Dermis microvascular lymphatic vessel endothelial cell (primary cell): ENCODE data around the gene KCNK17. TPM values are rescaled to one million over a fixed set of nuclear protein-coding genes. Genes with fewer than 3 reads are reported as not detected.

Experiments used
- DNase-seq, 2 donors: peaks; one replicate each; pipeline versions ENCODE4 v3.0.0 to v3.0.0-alpha.2; 2010; ENCODE audit warnings: low read depth in 2 of 2
- total RNA-seq: library from RNA; depleted of rRNA; stranded (reverse); fragments of >200 nt; gene quantifications from 2 replicates; pipeline ENCODE4 v1.2.1, GENCODE V29; 2014

KCNK17 gene
- total RNA-seq, 1 donor from 2014 or later, result not detected

- DNase-seq, result no peak
Observed at GRCh38 chr6:39268721-39269120, 45.5 kb downstream of the KCNK17 start.

- no peak for DNase-seq
Observed at GRCh38 chr6:39268171-39268570, 46.0 kb downstream of the KCNK17 start.

GRCh38 chr6:39266782-39267355 is 47.4 kb downstream of the KCNK17 start:
- no peak for DNase-seq

- DNase-seq, result no peak
Observed at GRCh38 chr6:39266375-39266774, 47.8 kb downstream of the KCNK17 start.

- DNase-seq, result no peak
Observed at GRCh38 chr6:39263303-39264037, 50.7 kb downstream of the KCNK17 start.

- no peak for DNase-seq
Observed at GRCh38 chr6:39261751-39262150, 52.5 kb downstream of the KCNK17 start.

GRCh38 chr6:39260953-39261352 is 53.3 kb downstream of the KCNK17 start:
- DNase-seq, result no peak

- no peak for DNase-seq
Observed at GRCh38 chr6:39260456-39260855, 53.8 kb downstream of the KCNK17 start.

GRCh38 chr6:39256294-39256940 is 57.8 kb downstream of the KCNK17 start:
- no peak for DNase-seq

GRCh38 chr6:39254999-39255535 is 59.2 kb downstream of the KCNK17 start:
- no peak for DNase-seq

- no peak for DNase-seq
Observed at GRCh38 chr6:39251406-39251805, 62.8 kb downstream of the KCNK17 start.

GRCh38 chr6:39250507-39250906 is 63.7 kb downstream of the KCNK17 start:
- no peak for DNase-seq

- no peak for DNase-seq
Observed at GRCh38 chr6:39249278-39249677, 64.9 kb downstream of the KCNK17 start.

Other genes starting within 250 kb of the KCNK17 start
- gene SAYSD1, start 199.2 kb downstream of the KCNK17 start, total RNA-seq, result 8.0 and 10.1 TPM in 2 replicates
- not detected in 2 replicates for gene KCNK5, start 84.9 kb downstream of the KCNK17 start, total RNA-seq
- not detected in 2 replicates for gene KCNK16, start 8.3 kb upstream of the KCNK17 start, total RNA-seq